K562 (cell line): ENCODE data around the gene ARL8A. TPM values are rescaled to one million over a fixed set of nuclear protein-coding genes. Genes with fewer than 3 reads are reported as not detected.

Experiments used
- ATAC-seq: fragments of 200-7000 bp; cut with Tn5 transposase; 3 replicates; pipeline ENCODE4 v1.9.1; 2020; ENCODE audit warnings: moderate library complexity
- BruUV-seq: library from RNA; stranded (reverse); fragments of 400-500 nt; replicated peaks from 2 replicates; lab custom pipeline; 2021; lab: Mats Ljungman, UMichigan
- CTCF ChIA-PET: fragments of 300-600 bp; formaldehyde crosslinking; extraction: SDS; loops from one replicate; lab custom pipeline; 2021; ENCODE audit warnings: low intra/inter-chr PET ratio; lab: Yijun Ruan, JAX
- POLR2A ChIA-PET: fragments of 300-600, 350-650 bp; sonication (Branson Sonifier 250); formaldehyde crosslinking; extraction: SDS; loops from one replicate; lab custom pipeline; 2021; ENCODE audit warnings: antibody characterized with exemption, inconsistent platforms; lab: Yijun Ruan, JAX
- DNase-seq, 4 experiments: peaks; one replicate each; pipeline versions ENCODE4 v3.0.0 to v3.0.0-alpha.2; 2011 to 2018; ENCODE audit warnings: low spot score in 3 of 4, mixed read lengths in 3 of 4; ENCODE audit errors: extremely low read depth in 1 of 4
- FAIRE-seq: peaks from 2 replicates; lab custom pipeline; 2011; peaks lifted over from hg19 to GRCh38; lab: Jason Lieb, UNC
- H2AFZ ChIP-seq: 2 replicates; pipeline ENCODE4 v1.6.0; 2011; ENCODE audit warnings: low read depth, low read length, control low read depth, inconsistent platforms
- H3K27ac ChIP-seq: fragments of 200-600 bp; 3 replicates; pipeline ENCODE4 v1.8.0; 2011; ENCODE audit warnings: low read depth, mild to moderate bottlenecking, control low read depth, inconsistent platforms, low read length, moderate library complexity, mixed read lengths; ENCODE audit errors: extremely low read depth
- H3K27me3 ChIP-seq, 2 experiments: fragments of 300-600 bp in 1 of 2; 2 replicates in 1 of 2; 3 replicates in 1 of 2; pipeline versions ENCODE4 v1.6.0 to v1.8.0; 2011; ENCODE audit warnings: inconsistent platforms in 2 of 2, low read length in 2 of 2, mild to moderate bottlenecking in 1 of 2, mixed read lengths in 1 of 2, moderate library complexity in 1 of 2; ENCODE audit not compliant: control insufficient read depth in 2 of 2, insufficient read depth in 2 of 2
- H3K36me3 ChIP-seq: fragments of 300-600 bp; 3 replicates; pipeline ENCODE4 v1.8.0; 2011; ENCODE audit warnings: mild to moderate bottlenecking, low read length, inconsistent platforms; ENCODE audit not compliant: control insufficient read depth, insufficient read depth
- H3K4me1 ChIP-seq, 2 experiments: fragments of 200-600 bp in 1 of 2; replicated peaks in 1 of 2; 2 replicates in 1 of 2; 3 replicates in 1 of 2; pipeline versions ENCODE4 v1.5.1 to v1.8.0; 2011; ENCODE audit warnings: inconsistent platforms in 2 of 2, low read length in 2 of 2, mild to moderate bottlenecking in 1 of 2, mixed read lengths in 1 of 2, moderate library complexity in 1 of 2; ENCODE audit not compliant: control insufficient read depth in 2 of 2, insufficient read depth in 2 of 2
- H3K4me2 ChIP-seq: 2 replicates; pipeline ENCODE4 v1.6.1; 2011; ENCODE audit warnings: low read length, control low read depth, inconsistent platforms, mixed read lengths; ENCODE audit not compliant: insufficient read depth
- H3K4me3 ChIP-seq: fragments of 200-600 bp; sonication (generic), shearing (Covaris generic); 2 replicates; pipeline ENCODE4 v1.5.1; 2016; ENCODE audit warnings: control low read depth, inconsistent platforms
- H3K79me2 ChIP-seq: fragments of 200-600 bp; 3 replicates; pipeline ENCODE4 v1.8.0; 2011; ENCODE audit warnings: low read length, inconsistent platforms; ENCODE audit not compliant: control insufficient read depth, insufficient read depth
- H3K9ac ChIP-seq, 2 experiments: 2 replicates each; pipeline versions ENCODE4 v1.6.0 to v1.6.1; 2011; ENCODE audit warnings: low read depth in 2 of 2, low read length in 2 of 2, control low read depth in 1 of 2, inconsistent platforms in 1 of 2, mild to moderate bottlenecking in 1 of 2, mixed read lengths in 1 of 2; ENCODE audit not compliant: insufficient read depth in 1 of 2
- H3K9me1 ChIP-seq: one replicate; pipeline ENCODE4 v1.6.0; 2011; ENCODE audit warnings: inconsistent platforms, mild to moderate bottlenecking, low read length, moderate library complexity; ENCODE audit not compliant: control insufficient read depth, insufficient read depth
- H3K9me3 ChIP-seq: replicated peaks from 2 replicates; pipeline ENCODE4 v1.5.1; 2011; ENCODE audit warnings: low read depth, low read length, inconsistent platforms; ENCODE audit not compliant: control insufficient read depth, insufficient read depth
- H4K20me1 ChIP-seq: replicated peaks from 2 replicates; pipeline ENCODE4 v1.6.1; 2011; ENCODE audit warnings: low read length, inconsistent platforms, mixed read lengths; ENCODE audit not compliant: control insufficient read depth, insufficient read depth
- EGR1 ChIP-seq: fragments of 450-650 bp; conservative IDR thresholded peaks from 2 replicates; pipeline ENCODE4 v1.6.1; 2017; ENCODE audit warnings: mild to moderate bottlenecking
- HNRNPH1 ChIP-seq: fragments of 200-400 bp; formaldehyde crosslinking; optimal IDR thresholded peaks from 2 replicates; pipeline ENCODE3; 2017; ENCODE audit warnings: low read depth, mild to moderate bottlenecking, low read length, moderate library complexity
- HNRNPLL ChIP-seq: fragments of 200-400 bp; formaldehyde crosslinking; IDR thresholded peaks from 2 replicates; pipeline ENCODE4 v1.6.1; 2017; ENCODE audit warnings: low read length, low read depth, mild to moderate bottlenecking; ENCODE audit not compliant: poor library complexity, severe bottlenecking
- MBD1 ChIP-seq: fragments of 250-450 bp; sonication (Bioruptor Pico); IDR thresholded peaks from 2 replicates; pipeline ENCODE4 v1.8.0; 2022; ENCODE audit warnings: inconsistent platforms
- STAT5A ChIP-seq: IDR thresholded peaks from 2 replicates; pipeline ENCODE4 v1.6.1; 2012; ENCODE audit warnings: low read length, inconsistent platforms, borderline replicate concordance
- TCF15 ChIP-seq: fragments of 250-450 bp; sonication (Bioruptor Pico); IDR thresholded peaks from 2 replicates; pipeline ENCODE4 v1.8.0; 2022; ENCODE audit warnings: moderate library complexity, mild to moderate bottlenecking, inconsistent platforms
- TFE3 ChIP-seq: fragments of 450-650 bp; formaldehyde crosslinking; IDR thresholded peaks from 2 replicates; pipeline ENCODE4 v1.4.0; 2020; ENCODE audit warnings: mild to moderate bottlenecking, mixed read lengths
- TOE1 ChIP-seq, 2 experiments: fragments of 450-650 bp in 1 of 2; sonication (generic) in 1 of 2; formaldehyde crosslinking in 1 of 2; IDR thresholded peaks; 2 replicates each; pipeline versions ENCODE4 v1.7.1 to v1.8.0; 2016 to 2022; ENCODE audit warnings: borderline replicate concordance in 2 of 2, mild to moderate bottlenecking in 2 of 2, antibody characterized with exemption in 1 of 2, inconsistent platforms in 1 of 2, low read depth in 1 of 2, missing genetic modification reagents in 1 of 2, moderate library complexity in 1 of 2
- ZFP30 ChIP-seq: fragments of 250-450 bp; sonication (Bioruptor Pico); IDR thresholded peaks from 2 replicates; pipeline ENCODE4 v1.8.0; 2022; ENCODE audit warnings: moderate library complexity, mild to moderate bottlenecking, inconsistent platforms, borderline replicate concordance
- ZNF695 ChIP-seq: fragments of 450-650 bp; formaldehyde crosslinking; IDR thresholded peaks from 2 replicates; pipeline ENCODE4 v1.4.0; 2020; ENCODE audit warnings: mild to moderate bottlenecking, moderate library complexity
- ZNF717 ChIP-seq: fragments of 250-450 bp; sonication (Bioruptor Pico); IDR thresholded peaks from 2 replicates; pipeline ENCODE4 v1.5.0; 2021
- WGBS: fragments of 100-300 bp; shearing (Covaris generic); methylation state at CpG from one replicate; pipeline ENCODE4 v1.1.6; 2016; ENCODE audit warnings: low coverage, mixed read lengths; ENCODE audit not compliant: insufficient coverage; ENCODE audit errors: missing lambda C conversion rate; 5-methylcytosine and 5-hydroxymethylcytosine counted together
- in situ Hi-C: fragments of 300-500 bp; cut with MboI; formaldehyde crosslinking; loops from 4 replicates; pipeline ENCODE4 v1.15.0; 2018; ENCODE audit warnings: inconsistent platforms, mixed read lengths
- intact Hi-C: fragments of 100-400 bp; cut with micrococcal nuclease; formaldehyde crosslinking; loops from 2 replicates; pipeline ENCODE4 v1.14.2; 2022
- polyA plus RNA-seq, 8 experiments: library from polyadenylated mRNA; depleted of rRNA in 4 of 8; stranded (reverse) in 5 of 8; unstranded in 3 of 8; fragments of >200 nt; fragmentation: Nextera tagmentation in 2 of 8; fragmentation: Illumina TruSeq in 1 of 8; extraction: Ambion mirVana in 2 of 8; extraction: Trizol in 1 of 8; gene quantifications; 2 replicates each; pipeline versions ENCODE4 v1.2.1 to v1.2.3, GENCODE V29; 2011 to 2014; ENCODE audit warnings: inconsistent platforms in 1 of 8, missing spikeins in 1 of 8
- total RNA-seq, 7 experiments: library from RNA; depleted of rRNA in 6 of 7; stranded (reverse); fragments of >200 nt in 6 of 7; fragmentation: Illumina TruSeq in 2 of 7; extraction: Trizol in 2 of 7; gene quantifications; 2 replicates each; pipeline versions ENCODE4 v1.2.1 to v1.2.3, GENCODE V29; 2011 to 2021; ENCODE audit warnings: low replicate concordance in 1 of 7

The ARL8A gene
- total and polyA plus RNA-seq, 9 of the 15 experiments (the other 6 are each of a cell fraction or from before 2014, with no cell fraction given) = 0.17 to 27.3 (median 15.6) TPM

- Histone ChIP-seq H3K9me3 (no peaks in the 10 kb centered on the region), H3K36me3 (no peaks in the 10 kb centered on the region), H2AFZ (no peak overlapping the region), H3K9ac (no peak overlapping the region), H4K20me1 (0 out of 2 replicates have a peak, but pooled peaks cover 8% of the 10 kb centered on the region), H3K27ac (no peak overlapping the region), H3K4me1 (peaks cover 0 to 25% of the 10 kb centered on the region in 2 experiments; a peak in 2 of 5 replicates), H3K79me2 (no peaks in the 10 kb centered on the region), H3K27me3 (peaks cover 30 to 65% of the 10 kb centered on the region in 2 experiments; a peak in 4 of 5 replicates), H3K4me3 (no peak overlapping the region), H3K9me1 (no peaks in the 10 kb centered on the region), H3K4me2 (no peak overlapping the region)
- in situ Hi-C loops (no loop called here), intact Hi-C loops (no loop called here)
- CTCF ChIA-PET = no interaction called here
- no TSS peak for BruUV-seq
- POLR2A ChIA-PET = no interaction called here
- DNase-seq (no peak), ATAC-seq (no peak), FAIRE-seq (no peak)
- WGBS = 7% methylated on average over 6 of the region's 6 CpGs
- TF ChIP-seq EGR1 = no peak
- no peak for TF ChIP-seq TFE3 (CRISPR knock-in tag)
- TF ChIP-seq HNRNPLL = no peak
- no peak for TF ChIP-seq ZNF717 (CRISPR knock-in tag)
- no peak for TF ChIP-seq HNRNPH1
- no peak for TF ChIP-seq TOE1 (IDR thresholded peaks at IDR 0.05; ENCODE audit: borderline replicate concordance)
- TF ChIP-seq TOE1 (CRISPR knock-in tag; IDR thresholded peaks at IDR 0.05; ENCODE audit: borderline replicate concordance, low read depth) = no peak
- TF ChIP-seq STAT5A = no peak
- no peak for TF ChIP-seq TCF15 (CRISPR knock-in tag)
- TF ChIP-seq ZFP30 = no peak
- no peak for TF ChIP-seq ZNF695 (CRISPR knock-in tag)
- TF ChIP-seq MBD1 = no peak
Observed at GRCh38 chr1:202127061-202127460, 17.5 kb downstream of the ARL8A start.
